Lung (tissue), 12 donors: ENCODE measurements around the gene H2BW2. TPM values are rescaled to one million over a fixed set of nuclear protein-coding genes. Genes with fewer than 3 reads are reported as not detected.
"Not testable (repeated sequence)": the region's sequence is repeated elsewhere in the genome, so short reads cannot be mapped to it uniquely, and the experiment has no call there.

Experiments used
- ATAC-seq: fragments of 200-7000 bp; cut with Tn5 transposase; one replicate; pipeline ENCODE4 v1.9.1; 2020; ENCODE audit warnings: moderate number of reproducible peaks; ENCODE audit not compliant: insufficient read depth, low FRiP score
- DNase-seq, 3 donors: peaks; one replicate each; pipeline ENCODE4 v3.0.0-alpha.2; 2013 to 2017
- H3K27ac ChIP-seq, 2 donors: one replicate each; pipeline ENCODE4 v1.5.1; 2013; ENCODE audit warnings: mild to moderate bottlenecking in 2 of 2, moderate library complexity in 2 of 2, control low read depth in 1 of 2, inconsistent platforms in 1 of 2, low read depth in 1 of 2, low read length in 1 of 2
- H3K27me3 ChIP-seq, 3 donors: one replicate each; pipeline ENCODE4 v1.5.1; 2013; ENCODE audit warnings: low read length in 2 of 3; ENCODE audit not compliant: control insufficient read depth in 3 of 3, insufficient read depth in 3 of 3
- H3K36me3 ChIP-seq, 4 donors: one replicate each; pipeline ENCODE4 v1.5.1; 2013; ENCODE audit warnings: low read length in 4 of 4, mild to moderate bottlenecking in 1 of 4, moderate library complexity in 1 of 4; ENCODE audit not compliant: control insufficient read depth in 4 of 4, insufficient read depth in 4 of 4
- H3K4me1 ChIP-seq, 5 donors: one replicate each; pipeline ENCODE4 v1.5.1; 2013; ENCODE audit warnings: low read length in 5 of 5, mild to moderate bottlenecking in 2 of 5, moderate library complexity in 1 of 5; ENCODE audit not compliant: control insufficient read depth in 5 of 5, insufficient read depth in 5 of 5
- H3K4me3 ChIP-seq: one replicate; pipeline ENCODE4 v1.5.1; 2013; ENCODE audit warnings: mild to moderate bottlenecking, control low read depth, moderate library complexity
- H3K9ac ChIP-seq, 2 donors: one replicate each; pipeline ENCODE4 v1.5.1; 2013; ENCODE audit warnings: low read length in 2 of 2, control low read depth in 1 of 2; ENCODE audit not compliant: insufficient read depth in 1 of 2
- H3K9me3 ChIP-seq, 4 donors: one replicate each; pipeline ENCODE4 v1.5.1; 2013; ENCODE audit warnings: low read length in 3 of 4, mild to moderate bottlenecking in 1 of 4, moderate library complexity in 1 of 4; ENCODE audit not compliant: control insufficient read depth in 4 of 4, insufficient read depth in 3 of 4
- CTCF ChIP-seq: IDR thresholded peaks from 2 replicates; pipeline ENCODE4 v1.5.1; 2012; ENCODE audit warnings: mild to moderate bottlenecking; ENCODE audit errors: control extremely low read depth, extremely low read depth
- WGBS, 2 donors: extraction: QIAGEN DNeasy Blood & Tissue Kit; methylation state at CpG; one replicate each; pipeline ENCODE4 v1.1.7; 2013; 5-methylcytosine and 5-hydroxymethylcytosine counted together
- polyA plus RNA-seq, 2 donors: library from polyadenylated mRNA; stranded (reverse); fragments of 200-250 nt; gene quantifications; one replicate each; pipeline ENCODE4 v1.2.1, GENCODE V29; 2013
- total RNA-seq, 2 donors: library from RNA; depleted of rRNA in 1 of 2; stranded (reverse); fragments of >200 nt in 1 of 2; gene quantifications; one replicate each; pipeline ENCODE4 v1.2.1, GENCODE V29; 2014 to 2021
- donor health status: control.
- donor health status: control.
- donor health status: Bipolar disorder and iron deficiency.
- donor health status: healthy.
- donor health status: DM: yes; HTN: yes; CAD: no.

H2BW2 gene
- total and polyA plus RNA-seq, 4 donors: not detected

- Histone ChIP-seq H3K9me3 (no peaks in the 10 kb centered on the region), H3K27ac (no peak overlapping the region), H3K27me3 (peaks cover 0 to 12% (median 6%) of the 10 kb centered on the region in 3 donors), H3K4me3 (no peak overlapping the region), H3K9ac (no peak overlapping the region), H3K36me3 (no peaks in the 10 kb centered on the region), H3K4me1 (no peaks in the 10 kb centered on the region)
- no peak for DNase-seq
- no peak for ATAC-seq
- WGBS, 2 donors: 92 to 96% methylated on average over 21 to 24 of the region's 24 CpGs
- TF ChIP-seq CTCF: no peak
Measured at GRCh38 chrX:104013158-104013557, 26.6 kb upstream of the H2BW2 start.

GRCh38 chrX:104013606-104014005, 26.1 kb upstream of the H2BW2 start, which contains the start of gene H2BW1:
H2BW1 (minus strand) TSS chrX:104013708; CDS start chrX:104013576, 132 bp downstream.
- 89 to 91% methylated on average over 19 to 20 of the region's 20 CpGs for WGBS, 2 donors
- Histone ChIP-seq H3K27me3 (peaks cover 0 to 8% (median 3%) of the 10 kb centered on the region in 3 donors), H3K4me3 (no peak within 1 kb of the TSS), H3K27ac (no peak within 1 kb of the TSS), H3K9me3 (no peaks in the 10 kb centered on the region), H3K9ac (no peak within 1 kb of the TSS), H3K4me1 (no peaks in the 10 kb centered on the region), H3K36me3 (no peaks in the 10 kb centered on the region)
- no peak for TF ChIP-seq CTCF
- ATAC-seq (no peak), DNase-seq (no peak)

GRCh38 chrX:104015576-104015975, 24.2 kb upstream of the H2BW2 start:
- not testable (repeated sequence) for H3K27ac ChIP-seq, DNase-seq, H3K9me3 ChIP-seq, H3K27me3 ChIP-seq, H3K4me1 ChIP-seq, H3K4me3 ChIP-seq, H3K36me3 ChIP-seq, H3K9ac ChIP-seq, ATAC-seq
- WGBS, 2 donors: 59 to 75% methylated on average over 8 of the region's 8 CpGs

- no peak for ATAC-seq
- Histone ChIP-seq H3K27ac (no peak overlapping the region), H3K9ac (no peak overlapping the region), H3K4me1 (no peaks in the 10 kb centered on the region), H3K36me3 (no peaks in the 10 kb centered on the region), H3K4me3 (no peak overlapping the region), H3K27me3 (peaks cover 0 to 7% (median 3%) of the 10 kb centered on the region in 3 donors), H3K9me3 (peaks cover 0 to 6% (median 0%) of the 10 kb centered on the region in 4 donors)
- DNase-seq: peak in 1 of 3 donors; percentile 16
- WGBS, 2 donors: 74 to 85% methylated on average over 11 of the region's 11 CpGs
- TF ChIP-seq CTCF: no peak
Measured at GRCh38 chrX:104018126-104018525, 21.6 kb upstream of the H2BW2 start.
